Endothelial cell (in vitro differentiated cells): ENCODE measurements around the gene SLC17A4. TPM values are rescaled to one million over a fixed set of nuclear protein-coding genes. Genes with fewer than 3 reads are reported as not detected.

Source experiments
- DNase-seq: peaks from one replicate; pipeline ENCODE4 v3.0.0; 2021; ENCODE audit warnings: low spot score
- H3K27ac Mint-ChIP-seq: one replicate; pipeline ENCODE4 v1.8.0; 2021; ENCODE audit warnings: mixed read lengths, inconsistent platforms; ENCODE audit not compliant: unreplicated experiment
- H3K27me3 Mint-ChIP-seq: one replicate; pipeline ENCODE4 v1.8.0; 2021; ENCODE audit warnings: mild to moderate bottlenecking, moderate library complexity, mixed read lengths, inconsistent platforms; ENCODE audit not compliant: unreplicated experiment
- H3K36me3 Mint-ChIP-seq: one replicate; pipeline ENCODE4 v1.8.0; 2021; ENCODE audit warnings: mild to moderate bottlenecking, low read depth, mixed read lengths, inconsistent platforms; ENCODE audit not compliant: unreplicated experiment
- H3K4me1 Mint-ChIP-seq: one replicate; pipeline ENCODE4 v1.8.0; 2021; ENCODE audit warnings: mild to moderate bottlenecking, mixed read lengths, inconsistent platforms; ENCODE audit not compliant: unreplicated experiment
- H3K4me3 Mint-ChIP-seq: one replicate; pipeline ENCODE4 v1.8.0; 2021; ENCODE audit warnings: mild to moderate bottlenecking, mixed read lengths, inconsistent platforms; ENCODE audit not compliant: unreplicated experiment
- H3K9me3 Mint-ChIP-seq: one replicate; pipeline ENCODE4 v1.8.0; 2021; ENCODE audit warnings: mixed read lengths, inconsistent platforms; ENCODE audit not compliant: unreplicated experiment
- CTCF ChIP-seq: fragments of 200-600 bp; sonication (generic); IDR thresholded peaks from one replicate; pipeline ENCODE4 v1.5.0; 2021; ENCODE audit warnings: antibody characterized with exemption; ENCODE audit not compliant: unreplicated experiment
- total RNA-seq: library from RNA; stranded (reverse); fragmentation: NEBNext Ultra II Directional; extraction: Animal tissue kit (Norgen Biotek cat#: 25700); gene quantifications from one replicate; pipeline ENCODE4 v1.2.1, GENCODE V29; 2021; ENCODE audit not compliant: unreplicated experiment

The SLC17A4 gene
- total RNA-seq, 1 donor from 2014 or later, result not detected

GRCh38 chr6:25713824-25714223 lies 40.7 kb upstream of the SLC17A4 start:
- H3K36me3 Mint-ChIP-seq, result no peaks in the 10 kb centered on the region
- peaks cover 39% of the 10 kb centered on the region for H3K4me1 Mint-ChIP-seq
- no peak overlapping the region for H3K4me3 Mint-ChIP-seq
- no peak overlapping the region for H3K27ac Mint-ChIP-seq
- no peaks in the 10 kb centered on the region for H3K27me3 Mint-ChIP-seq
- H3K9me3 Mint-ChIP-seq, result no peaks in the 10 kb centered on the region
- no peak for DNase-seq
- TF ChIP-seq CTCF, result no peak

- Mint-ChIP-seq H3K27ac (peak overlapping the region; percentile 74), H3K4me3 (no peak overlapping the region), H3K27me3 (no peaks in the 10 kb centered on the region), H3K4me1 (peaks cover 39% of the 10 kb centered on the region), H3K9me3 (no peaks in the 10 kb centered on the region), H3K36me3 (no peaks in the 10 kb centered on the region)
- TF ChIP-seq CTCF, result no peak
- no peak for DNase-seq
Measured at GRCh38 chr6:25714765-25715164, 39.8 kb upstream of the SLC17A4 start.

GRCh38 chr6:25715794-25716193 lies 38.7 kb upstream of the SLC17A4 start:
- no peaks in the 10 kb centered on the region for H3K36me3 Mint-ChIP-seq
- TF ChIP-seq CTCF, result no peak
- no peak for DNase-seq
- H3K27me3 Mint-ChIP-seq, result peaks cover 1% of the 10 kb centered on the region
- no peak overlapping the region for H3K27ac Mint-ChIP-seq
- H3K4me1 Mint-ChIP-seq, result peaks cover 39% of the 10 kb centered on the region
- no peaks in the 10 kb centered on the region for H3K9me3 Mint-ChIP-seq
- no peak overlapping the region for H3K4me3 Mint-ChIP-seq

- Mint-ChIP-seq H3K4me1 (peaks cover 39% of the 10 kb centered on the region), H3K27ac (no peak overlapping the region), H3K9me3 (no peaks in the 10 kb centered on the region), H3K27me3 (peaks cover 1% of the 10 kb centered on the region), H3K36me3 (no peaks in the 10 kb centered on the region), H3K4me3 (no peak overlapping the region)
- TF ChIP-seq CTCF, result peak; percentile 70
- peak; percentile 17 for DNase-seq
Measured at GRCh38 chr6:25717866-25718740, 36.4 kb upstream of the SLC17A4 start.

- Mint-ChIP-seq H3K36me3 (no peaks in the 10 kb centered on the region), H3K4me3 (no peak overlapping the region), H3K27me3 (no peaks in the 10 kb centered on the region), H3K27ac (no peak overlapping the region), H3K9me3 (no peaks in the 10 kb centered on the region), H3K4me1 (no peaks in the 10 kb centered on the region)
- no peak for DNase-seq
- no peak for TF ChIP-seq CTCF
Measured at GRCh38 chr6:25726122-25726911, 28.2 kb upstream of the SLC17A4 start.
